ENCODE data around the gene ZCCHC10. TPM values are rescaled to one million over a fixed set of nuclear protein-coding genes. Genes with fewer than 3 reads are reported as not detected.

Gene ZCCHC10
- total and polyA plus RNA-seq, 9 of the 15 experiments (the other 6 are each of a cell fraction or from before 2014, with no cell fraction given) = 11.9 to 146 (median 51.8) TPM

DNA sequence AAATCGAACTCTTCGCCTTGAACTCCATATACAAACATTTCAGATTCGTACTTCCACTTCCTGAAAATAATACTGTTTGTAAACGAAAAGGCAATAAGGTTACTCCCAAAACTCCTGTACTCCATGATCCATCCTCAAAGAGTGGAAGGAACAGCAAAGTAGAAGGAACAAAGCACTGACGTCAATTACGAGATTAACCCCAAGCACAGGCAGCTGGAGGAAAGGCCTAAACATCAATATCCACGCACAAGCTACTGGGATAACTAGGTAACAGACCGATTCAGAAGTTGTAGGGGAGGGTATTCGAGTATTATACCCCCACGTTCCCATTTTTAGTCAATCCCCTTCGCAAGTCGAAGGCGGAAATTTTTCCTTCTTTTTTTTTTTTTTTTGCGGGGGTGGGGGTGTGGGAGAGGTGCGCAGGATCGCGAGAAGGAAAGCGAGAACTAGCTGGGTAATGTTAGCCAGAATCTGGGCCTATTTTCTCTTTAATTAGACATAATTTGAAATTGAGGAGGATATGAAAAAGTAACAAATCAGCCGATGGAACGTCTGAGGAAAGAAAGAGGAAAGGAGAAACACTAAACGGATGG lies 63.8 kb downstream of the ZCCHC10 start:
- no peaks in the 10 kb centered on the region; the same call in 1 of the 2 replicates for H4K20me1 ChIP-seq (replicated peaks; ENCODE audit: control insufficient read depth, insufficient read depth, low read length)
- no peaks in the 10 kb centered on the region for H3K9me1 ChIP-seq (ENCODE audit: control insufficient read depth, insufficient read depth, low read length)
- intact Hi-C loops (cut with micrococcal nuclease) (loop anchor here (2.0 kb wide), 1 partner anchor 88 kb away; no protein-coding TSS in a partner anchor), in situ Hi-C loops (cut with MboI) (no loop called here)
- DNase-seq (ENCODE audit: extremely low read depth in 1 of 4, low spot score in 3 of 4) (peak; percentile 26 to 55 (median 38)), FAIRE-seq (peak; percentile 89), ATAC-seq (peak; percentile 50)
- H3K27ac ChIP-seq (ENCODE audit: extremely low read depth, low read depth, low read length) = peak overlapping the region; percentile 92
- peak overlapping the region; percentile 97 for H2AFZ ChIP-seq (ENCODE audit: low read depth, low read length)
- peaks cover 8 to 19% of the 10 kb centered on the region in 2 experiments; a peak in 4 of 5 replicates for H3K4me1 ChIP-seq (replicated peaks in 1 of 2; ENCODE audit: control insufficient read depth in 2 of 2, insufficient read depth in 2 of 2, low read length in 2 of 2)
- no peaks in the 10 kb centered on the region for H3K27me3 ChIP-seq (ENCODE audit: control insufficient read depth in 2 of 2, insufficient read depth in 2 of 2, low read length in 2 of 2)
- peak overlapping the region; percentile 99 for H3K4me2 ChIP-seq (ENCODE audit: insufficient read depth, low read length)
- no peaks in the 10 kb centered on the region for H3K9me3 ChIP-seq (replicated peaks; ENCODE audit: control insufficient read depth, insufficient read depth, low read depth, low read length)
- H3K79me2 ChIP-seq (ENCODE audit: control insufficient read depth, insufficient read depth, low read length) = peaks cover 57% of the 10 kb centered on the region
- peak overlapping the region; percentile 97 to 98 for H3K9ac ChIP-seq (ENCODE audit: insufficient read depth in 1 of 2, low read depth in 2 of 2, low read length in 2 of 2)
- ChIA-PET POLR2A (interaction anchor here (0.5 to 3.8 kb wide), 14 partner anchors 9 to 472 kb away, joined by 3 to 23 read pairs (median 5); partner anchors contain the start of genes HSPA4, IRF1 and ZCCHC10), CTCF (ENCODE audit: low intra/inter-chr PET ratio) (no interaction called here)
- 0% methylated on average over 15 of the region's 21 CpGs for WGBS (ENCODE audit: insufficient coverage, low coverage, missing lambda C conversion rate)
- peaks cover 9% of the 10 kb centered on the region; the same call in 2 of the 3 replicates for H3K36me3 ChIP-seq (ENCODE audit: control insufficient read depth, insufficient read depth, low read length)
- TSS peak; percentile 58 for BruUV-seq (replicated peaks)
- peak overlapping the region; percentile 95 for H3K4me3 ChIP-seq
- TF ChIP-seq ASH1L (IDR thresholded peaks at IDR 0.05; ENCODE audit: borderline replicate concordance, low read depth, partially characterized antibody) (peak; percentile 50), DPF2 (IDR thresholded peaks at IDR 0.05) (peak; percentile 76), ZNF384 (IDR thresholded peaks at IDR 0.05; ENCODE audit: low read depth, low read length) (peak; percentile 98), ZNF778 (CRISPR knock-in tag; IDR thresholded peaks at IDR 0.05) (no peak)
- TF ChIP-seq, protein P1, sequence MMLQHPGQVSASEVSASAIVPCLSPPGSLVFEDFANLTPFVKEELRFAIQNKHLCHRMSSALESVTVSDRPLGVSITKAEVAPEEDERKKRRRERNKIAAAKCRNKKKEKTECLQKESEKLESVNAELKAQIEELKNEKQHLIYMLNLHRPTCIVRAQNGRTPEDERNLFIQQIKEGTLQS (IDR thresholded peaks at IDR 0.05) = peak; percentile 37; the same call in 1 of the 2 replicates
- TF ChIP-seq, protein P1 (CRISPR knock-in tag; conservative IDR thresholded peaks at IDR 0.05) = no peak
- TF ChIP-seq, protein P2, sequence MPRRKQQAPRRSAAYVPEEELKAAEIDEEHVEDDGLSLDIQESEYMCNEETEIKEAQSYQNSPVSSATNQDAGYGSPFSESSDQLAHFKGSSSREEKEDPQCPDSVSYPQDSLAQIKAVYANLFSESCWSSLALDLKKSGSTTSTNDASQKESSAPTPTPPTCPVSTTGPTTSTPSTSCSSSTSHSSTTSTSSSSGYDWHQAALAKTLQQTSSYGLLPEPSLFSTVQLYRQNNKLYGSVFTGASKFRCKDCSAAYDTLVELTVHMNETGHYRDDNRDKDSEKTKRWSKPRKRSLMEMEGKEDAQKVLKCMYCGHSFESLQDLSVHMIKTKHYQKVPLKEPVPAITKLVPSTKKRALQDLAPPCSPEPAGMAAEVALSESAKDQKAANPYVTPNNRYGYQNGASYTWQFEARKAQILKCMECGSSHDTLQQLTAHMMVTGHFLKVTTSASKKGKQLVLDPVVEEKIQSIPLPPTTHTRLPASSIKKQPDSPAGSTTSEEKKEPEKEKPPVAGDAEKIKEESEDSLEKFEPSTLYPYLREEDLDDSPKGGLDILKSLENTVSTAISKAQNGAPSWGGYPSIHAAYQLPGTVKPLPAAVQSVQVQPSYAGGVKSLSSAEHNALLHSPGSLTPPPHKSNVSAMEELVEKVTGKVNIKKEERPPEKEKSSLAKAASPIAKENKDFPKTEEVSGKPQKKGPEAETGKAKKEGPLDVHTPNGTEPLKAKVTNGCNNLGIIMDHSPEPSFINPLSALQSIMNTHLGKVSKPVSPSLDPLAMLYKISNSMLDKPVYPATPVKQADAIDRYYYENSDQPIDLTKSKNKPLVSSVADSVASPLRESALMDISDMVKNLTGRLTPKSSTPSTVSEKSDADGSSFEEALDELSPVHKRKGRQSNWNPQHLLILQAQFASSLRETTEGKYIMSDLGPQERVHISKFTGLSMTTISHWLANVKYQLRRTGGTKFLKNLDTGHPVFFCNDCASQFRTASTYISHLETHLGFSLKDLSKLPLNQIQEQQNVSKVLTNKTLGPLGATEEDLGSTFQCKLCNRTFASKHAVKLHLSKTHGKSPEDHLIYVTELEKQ (CRISPR knock-in tag; IDR thresholded peaks at IDR 0.05) = no peak
